ENCODE results near the gene CYRIA.

The CYRIA gene

GRCh38 chr2:16686641-16687040 lies 21.0 kb upstream of the CYRIA start:
- no peaks in the 10 kb centered on the region for H3K36me3 ChIP-seq (ENCODE audit: control insufficient read depth, insufficient read depth, low read length)
- no peaks in the 10 kb centered on the region for H3K9me3 ChIP-seq (ENCODE audit: control insufficient read depth, low read length)
- H3K4me3 ChIP-seq (ENCODE audit: insufficient read depth, low read depth, low read length): no peak overlapping the region
- no peaks in the 10 kb centered on the region for H3K27me3 ChIP-seq (ENCODE audit: control insufficient read depth, insufficient read depth, low read length, poor library complexity, severe bottlenecking)
- H3K27ac ChIP-seq (ENCODE audit: insufficient read depth, low read depth, low read length, poor library complexity, severe bottlenecking): no peak overlapping the region
- no peaks in the 10 kb centered on the region for H3K4me1 ChIP-seq (ENCODE audit: control insufficient read depth, insufficient read depth, low read length)
- WGBS, 2 experiments: 88 to 94% methylated on average over 2 of the region's 2 CpGs

- Histone ChIP-seq H3K27me3 (ENCODE audit: control insufficient read depth, insufficient read depth, low read length, poor library complexity, severe bottlenecking) (no peaks in the 10 kb centered on the region), H3K4me3 (ENCODE audit: insufficient read depth, low read depth, low read length) (no peak overlapping the region), H3K27ac (ENCODE audit: insufficient read depth, low read depth, low read length, poor library complexity, severe bottlenecking) (no peak overlapping the region), H3K36me3 (ENCODE audit: control insufficient read depth, insufficient read depth, low read length) (no peaks in the 10 kb centered on the region), H3K4me1 (ENCODE audit: control insufficient read depth, insufficient read depth, low read length) (no peaks in the 10 kb centered on the region), H3K9me3 (ENCODE audit: control insufficient read depth, low read length) (no peaks in the 10 kb centered on the region)
Measured at GRCh38 chr2:16685340-16685715, 19.7 kb upstream of the CYRIA start.

- H3K27ac ChIP-seq (ENCODE audit: insufficient read depth, low read depth, low read length, poor library complexity, severe bottlenecking): no peak overlapping the region
- no peaks in the 10 kb centered on the region for H3K27me3 ChIP-seq (ENCODE audit: control insufficient read depth, insufficient read depth, low read length, poor library complexity, severe bottlenecking)
- WGBS, 2 experiments: 90 to 96% methylated on average over 6 to 7 of the region's 7 CpGs
- no peaks in the 10 kb centered on the region for H3K9me3 ChIP-seq (ENCODE audit: control insufficient read depth, low read length)
- no peaks in the 10 kb centered on the region for H3K36me3 ChIP-seq (ENCODE audit: control insufficient read depth, insufficient read depth, low read length)
- H3K4me1 ChIP-seq (ENCODE audit: control insufficient read depth, insufficient read depth, low read length): no peaks in the 10 kb centered on the region
- no peak overlapping the region for H3K4me3 ChIP-seq (ENCODE audit: insufficient read depth, low read depth, low read length)
Measured at GRCh38 chr2:16684676-16685339, 19.2 kb upstream of the CYRIA start.

GRCh38 chr2:16683576-16683975 lies 17.9 kb upstream of the CYRIA start:
- no peaks in the 10 kb centered on the region for H3K36me3 ChIP-seq (ENCODE audit: control insufficient read depth, insufficient read depth, low read length)
- no peak overlapping the region for H3K27ac ChIP-seq (ENCODE audit: insufficient read depth, low read depth, low read length, poor library complexity, severe bottlenecking)
- no peaks in the 10 kb centered on the region for H3K4me1 ChIP-seq (ENCODE audit: control insufficient read depth, insufficient read depth, low read length)
- H3K4me3 ChIP-seq (ENCODE audit: insufficient read depth, low read depth, low read length): no peak overlapping the region
- 91 to 92% methylated on average over 3 of the region's 3 CpGs for WGBS, 2 experiments
- H3K27me3 ChIP-seq (ENCODE audit: control insufficient read depth, insufficient read depth, low read length, poor library complexity, severe bottlenecking): no peaks in the 10 kb centered on the region
- no peaks in the 10 kb centered on the region for H3K9me3 ChIP-seq (ENCODE audit: control insufficient read depth, low read length)

GRCh38 chr2:16682431-16683118 lies 16.9 kb upstream of the CYRIA start:
- H3K36me3 ChIP-seq (ENCODE audit: control insufficient read depth, insufficient read depth, low read length): no peaks in the 10 kb centered on the region
- 95 to 97% methylated on average over 9 of the region's 9 CpGs for WGBS, 2 experiments
- H3K4me1 ChIP-seq (ENCODE audit: control insufficient read depth, insufficient read depth, low read length): no peaks in the 10 kb centered on the region
- H3K27ac ChIP-seq (ENCODE audit: insufficient read depth, low read depth, low read length, poor library complexity, severe bottlenecking): no peak overlapping the region
- no peaks in the 10 kb centered on the region for H3K27me3 ChIP-seq (ENCODE audit: control insufficient read depth, insufficient read depth, low read length, poor library complexity, severe bottlenecking)
- no peaks in the 10 kb centered on the region for H3K9me3 ChIP-seq (ENCODE audit: control insufficient read depth, low read length)
- no peak overlapping the region for H3K4me3 ChIP-seq (ENCODE audit: insufficient read depth, low read depth, low read length)

GRCh38 chr2:16680781-16681180 lies 15.1 kb upstream of the CYRIA start:
- Histone ChIP-seq H3K9me3 (ENCODE audit: control insufficient read depth, low read length) (no peaks in the 10 kb centered on the region), H3K4me1 (ENCODE audit: control insufficient read depth, insufficient read depth, low read length) (no peaks in the 10 kb centered on the region), H3K36me3 (ENCODE audit: control insufficient read depth, insufficient read depth, low read length) (no peaks in the 10 kb centered on the region), H3K27ac (ENCODE audit: insufficient read depth, low read depth, low read length, poor library complexity, severe bottlenecking) (no peak overlapping the region), H3K27me3 (ENCODE audit: control insufficient read depth, insufficient read depth, low read length, poor library complexity, severe bottlenecking) (no peaks in the 10 kb centered on the region), H3K4me3 (ENCODE audit: insufficient read depth, low read depth, low read length) (no peak overlapping the region)
- 92 to 94% methylated on average over 5 of the region's 5 CpGs for WGBS, 2 experiments

- Histone ChIP-seq H3K4me3 (ENCODE audit: insufficient read depth, low read depth, low read length) (no peak overlapping the region), H3K36me3 (ENCODE audit: control insufficient read depth, insufficient read depth, low read length) (no peaks in the 10 kb centered on the region), H3K27me3 (ENCODE audit: control insufficient read depth, insufficient read depth, low read length, poor library complexity, severe bottlenecking) (no peaks in the 10 kb centered on the region), H3K27ac (ENCODE audit: insufficient read depth, low read depth, low read length, poor library complexity, severe bottlenecking) (no peak overlapping the region), H3K9me3 (ENCODE audit: control insufficient read depth, low read length) (no peaks in the 10 kb centered on the region), H3K4me1 (ENCODE audit: control insufficient read depth, insufficient read depth, low read length) (no peaks in the 10 kb centered on the region)
- 90% methylated on average over 1 of the region's 1 CpG for WGBS, 2 experiments
Measured at GRCh38 chr2:16680304-16680703, 14.7 kb upstream of the CYRIA start.

GRCh38 chr2:16678964-16679363 lies 13.3 kb upstream of the CYRIA start:
- WGBS, 2 experiments: 76 to 83% methylated on average over 4 of the region's 4 CpGs
- Histone ChIP-seq H3K9me3 (ENCODE audit: control insufficient read depth, low read length) (no peaks in the 10 kb centered on the region), H3K27me3 (ENCODE audit: control insufficient read depth, insufficient read depth, low read length, poor library complexity, severe bottlenecking) (no peaks in the 10 kb centered on the region), H3K36me3 (ENCODE audit: control insufficient read depth, insufficient read depth, low read length) (no peaks in the 10 kb centered on the region), H3K27ac (ENCODE audit: insufficient read depth, low read depth, low read length, poor library complexity, severe bottlenecking) (no peak overlapping the region), H3K4me1 (ENCODE audit: control insufficient read depth, insufficient read depth, low read length) (no peaks in the 10 kb centered on the region), H3K4me3 (ENCODE audit: insufficient read depth, low read depth, low read length) (no peak overlapping the region)

GRCh38 chr2:16677875-16678274 lies 12.2 kb upstream of the CYRIA start:
- whole genome bisulfite sequencing, 2 experiments: 100% methylated on average over 1 of the region's 1 CpG; no CpG with 5 or more reads in 1 of the 2 experiments

GRCh38 chr2:16675781-16676180 lies 10.1 kb upstream of the CYRIA start:
- H3K36me3 ChIP-seq (ENCODE audit: control insufficient read depth, insufficient read depth, low read length): no peaks in the 10 kb centered on the region

More at GRCh38 chr2:16677875-16678274, 12.2 kb upstream of the CYRIA start:
- Histone ChIP-seq H3K4me3 (ENCODE audit: insufficient read depth, low read depth, low read length) (no peak overlapping the region), H3K27ac (ENCODE audit: insufficient read depth, low read depth, low read length, poor library complexity, severe bottlenecking) (no peak overlapping the region), H3K9me3 (ENCODE audit: control insufficient read depth, low read length) (no peaks in the 10 kb centered on the region), H3K27me3 (ENCODE audit: control insufficient read depth, insufficient read depth, low read length, poor library complexity, severe bottlenecking) (no peaks in the 10 kb centered on the region), H3K36me3 (ENCODE audit: control insufficient read depth, insufficient read depth, low read length) (no peaks in the 10 kb centered on the region), H3K4me1 (ENCODE audit: control insufficient read depth, insufficient read depth, low read length) (no peaks in the 10 kb centered on the region)

More at GRCh38 chr2:16675781-16676180, 10.1 kb upstream of the CYRIA start:
- H3K9me3 ChIP-seq (ENCODE audit: control insufficient read depth, low read length): no peaks in the 10 kb centered on the region
- WGBS, 2 experiments: 89 to 96% methylated on average over 3 of the region's 3 CpGs
- no peaks in the 10 kb centered on the region for H3K27me3 ChIP-seq (ENCODE audit: control insufficient read depth, insufficient read depth, low read length, poor library complexity, severe bottlenecking)
- H3K4me3 ChIP-seq (ENCODE audit: insufficient read depth, low read depth, low read length): no peak overlapping the region
- no peaks in the 10 kb centered on the region for H3K4me1 ChIP-seq (ENCODE audit: control insufficient read depth, insufficient read depth, low read length)
- no peak overlapping the region for H3K27ac ChIP-seq (ENCODE audit: insufficient read depth, low read depth, low read length, poor library complexity, severe bottlenecking)

All from ectodermal cell (in vitro differentiated cells).